ENCODE measurements around the gene TAF3.
A peak's percentile ranks its signal among the peaks of the same experiment; 100 is the strongest.

Gene TAF3

DNA sequence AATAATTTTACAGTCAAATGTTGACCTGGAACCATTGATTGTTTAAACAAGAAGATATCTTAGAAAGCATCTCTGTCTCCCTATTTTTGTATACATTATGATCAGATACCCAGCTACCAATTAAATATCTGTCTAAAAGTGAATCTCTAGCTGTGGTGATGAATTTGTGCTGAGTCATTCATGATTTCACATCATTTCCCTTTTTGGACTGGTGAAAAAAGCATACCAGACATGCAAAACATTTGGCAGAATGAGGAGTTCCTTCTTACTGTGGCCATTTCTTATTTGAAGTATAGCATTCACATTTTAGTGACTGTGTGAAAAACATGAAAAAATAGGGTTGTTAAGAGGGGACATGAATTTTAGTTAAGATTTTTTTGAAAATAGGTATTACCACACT lies 138.2 kb downstream of the TAF3 start:
- Histone ChIP-seq H3K79me2 (ENCODE audit: insufficient read depth, low read length) (no peaks in the 10 kb centered on the region), H2AFZ (ENCODE audit: low read depth, low read length, severe bottlenecking) (no peak overlapping the region), H3K4me2 (ENCODE audit: low read depth, low read length, poor library complexity, severe bottlenecking) (peak overlapping the region; percentile 47), H3K27me3 (ENCODE audit: low read length) (no peaks in the 10 kb centered on the region), H3K9me2 (replicated peaks; ENCODE audit: insufficient read depth, low read length) (no peaks in the 10 kb centered on the region), H3K36me3 (ENCODE audit: low read length) (no peaks in the 10 kb centered on the region), H3K9ac (ENCODE audit: low read length) (peak overlapping the region; percentile 11; the same call in 1 of the 2 replicates), H3K27ac (ENCODE audit: low read depth, low read length) (peak overlapping the region; percentile 36; the same call in 1 of the 2 replicates), H3K4me3 (ENCODE audit: insufficient read depth, low read length, poor library complexity, severe bottlenecking) (no peak overlapping the region), H3K9me3 (ENCODE audit: insufficient read depth, low read length) (no peaks in the 10 kb centered on the region), H3F3A (ENCODE audit: insufficient read depth) (no peaks in the 10 kb centered on the region), H4K20me1 (ENCODE audit: low read depth, low read length) (no peaks in the 10 kb centered on the region)
- no peak for TF ChIP-seq EZH2phosphoT487 (conservative IDR thresholded peaks at IDR 0.05; ENCODE audit: low read length)
- TF ChIP-seq, protein P1, sequence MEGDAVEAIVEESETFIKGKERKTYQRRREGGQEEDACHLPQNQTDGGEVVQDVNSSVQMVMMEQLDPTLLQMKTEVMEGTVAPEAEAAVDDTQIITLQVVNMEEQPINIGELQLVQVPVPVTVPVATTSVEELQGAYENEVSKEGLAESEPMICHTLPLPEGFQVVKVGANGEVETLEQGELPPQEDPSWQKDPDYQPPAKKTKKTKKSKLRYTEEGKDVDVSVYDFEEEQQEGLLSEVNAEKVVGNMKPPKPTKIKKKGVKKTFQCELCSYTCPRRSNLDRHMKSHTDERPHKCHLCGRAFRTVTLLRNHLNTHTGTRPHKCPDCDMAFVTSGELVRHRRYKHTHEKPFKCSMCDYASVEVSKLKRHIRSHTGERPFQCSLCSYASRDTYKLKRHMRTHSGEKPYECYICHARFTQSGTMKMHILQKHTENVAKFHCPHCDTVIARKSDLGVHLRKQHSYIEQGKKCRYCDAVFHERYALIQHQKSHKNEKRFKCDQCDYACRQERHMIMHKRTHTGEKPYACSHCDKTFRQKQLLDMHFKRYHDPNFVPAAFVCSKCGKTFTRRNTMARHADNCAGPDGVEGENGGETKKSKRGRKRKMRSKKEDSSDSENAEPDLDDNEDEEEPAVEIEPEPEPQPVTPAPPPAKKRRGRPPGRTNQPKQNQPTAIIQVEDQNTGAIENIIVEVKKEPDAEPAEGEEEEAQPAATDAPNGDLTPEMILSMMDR (IDR thresholded peaks at IDR 0.05; ENCODE audit: insufficient read depth, low read length, poor library complexity, severe bottlenecking), result no peak

DNA sequence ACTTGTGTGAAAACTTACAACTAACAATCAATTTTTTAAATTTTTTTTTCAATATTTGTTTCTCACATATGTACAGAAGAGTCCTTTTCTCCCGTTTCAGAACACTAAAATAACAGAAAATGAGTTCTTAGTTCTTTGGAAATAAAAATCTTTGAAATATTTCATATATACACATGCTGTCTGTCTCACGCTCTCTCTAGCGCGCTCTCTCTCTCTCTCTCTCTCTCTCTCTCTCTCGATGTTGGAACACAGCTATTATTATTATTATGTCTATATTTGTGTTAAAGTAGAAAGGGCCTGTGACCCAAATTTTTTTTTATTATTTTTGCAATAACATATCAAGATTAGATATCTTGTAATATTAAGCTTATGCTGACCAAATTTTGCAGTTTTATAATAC lies 139.3 kb downstream of the TAF3 start:
- no peak overlapping the region for H3K27ac ChIP-seq (ENCODE audit: low read depth, low read length)
- no peaks in the 10 kb centered on the region for H3K9me2 ChIP-seq (replicated peaks; ENCODE audit: insufficient read depth, low read length)
- H3K79me2 ChIP-seq (ENCODE audit: insufficient read depth, low read length), result no peaks in the 10 kb centered on the region
- H3K9ac ChIP-seq (ENCODE audit: low read length), result no peak overlapping the region
- no peaks in the 10 kb centered on the region for H3K36me3 ChIP-seq (ENCODE audit: low read length)
- H3F3A ChIP-seq (ENCODE audit: insufficient read depth), result no peaks in the 10 kb centered on the region
- no peaks in the 10 kb centered on the region for H4K20me1 ChIP-seq (ENCODE audit: low read depth, low read length)
- no peak overlapping the region for H2AFZ ChIP-seq (ENCODE audit: low read depth, low read length, severe bottlenecking)
- H3K4me3 ChIP-seq (ENCODE audit: insufficient read depth, low read length, poor library complexity, severe bottlenecking), result no peak overlapping the region
- H3K27me3 ChIP-seq (ENCODE audit: low read length), result no peaks in the 10 kb centered on the region
- no peak overlapping the region for H3K4me2 ChIP-seq (ENCODE audit: low read depth, low read length, poor library complexity, severe bottlenecking)
- TF ChIP-seq EZH2phosphoT487 (conservative IDR thresholded peaks at IDR 0.05; ENCODE audit: low read length), result no peak
- TF ChIP-seq, protein P1 (IDR thresholded peaks at IDR 0.05; ENCODE audit: insufficient read depth, low read length, poor library complexity, severe bottlenecking), result no peak
- H3K9me3 ChIP-seq (ENCODE audit: insufficient read depth, low read length), result no peaks in the 10 kb centered on the region

DNA sequence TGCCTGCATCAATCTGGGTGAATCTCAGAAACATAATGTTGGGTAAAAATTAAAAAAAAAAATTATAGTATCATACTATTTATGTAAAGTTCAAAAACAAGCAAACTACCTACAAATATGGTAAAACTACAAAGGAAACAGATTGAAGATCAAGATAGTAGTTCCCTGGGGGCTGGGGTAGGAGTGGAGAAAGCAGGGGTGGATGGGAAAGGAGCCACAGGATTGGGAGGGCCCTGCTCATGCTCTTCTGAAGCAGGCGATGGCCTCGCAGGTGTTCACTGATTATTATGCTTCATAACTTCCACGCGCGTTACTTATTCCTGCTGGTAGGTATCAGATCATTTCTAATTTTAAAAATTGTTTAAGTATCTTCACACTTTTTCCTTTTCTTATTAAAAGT lies 140.1 kb downstream of the TAF3 start:
- Histone ChIP-seq H2AFZ (ENCODE audit: low read depth, low read length, severe bottlenecking) (no peak overlapping the region), H3K27ac (ENCODE audit: low read depth, low read length) (no peak overlapping the region), H3K79me2 (ENCODE audit: insufficient read depth, low read length) (no peaks in the 10 kb centered on the region), H3K9me3 (ENCODE audit: insufficient read depth, low read length) (no peaks in the 10 kb centered on the region), H3K4me3 (ENCODE audit: insufficient read depth, low read length, poor library complexity, severe bottlenecking) (no peak overlapping the region), H3F3A (ENCODE audit: insufficient read depth) (no peaks in the 10 kb centered on the region), H3K36me3 (ENCODE audit: low read length) (no peaks in the 10 kb centered on the region), H3K4me2 (ENCODE audit: low read depth, low read length, poor library complexity, severe bottlenecking) (no peak overlapping the region), H3K9ac (ENCODE audit: low read length) (no peak overlapping the region), H4K20me1 (ENCODE audit: low read depth, low read length) (no peaks in the 10 kb centered on the region), H3K27me3 (ENCODE audit: low read length) (no peaks in the 10 kb centered on the region), H3K9me2 (replicated peaks; ENCODE audit: insufficient read depth, low read length) (no peaks in the 10 kb centered on the region)
- TF ChIP-seq EZH2phosphoT487 (conservative IDR thresholded peaks at IDR 0.05; ENCODE audit: low read length), result no peak
- TF ChIP-seq, protein P1 (IDR thresholded peaks at IDR 0.05; ENCODE audit: insufficient read depth, low read length, poor library complexity, severe bottlenecking), result no peak

Data from SU-DHL-6 (cell line).